Measurements from ENCODE around the gene CYP2A7.

DNA sequence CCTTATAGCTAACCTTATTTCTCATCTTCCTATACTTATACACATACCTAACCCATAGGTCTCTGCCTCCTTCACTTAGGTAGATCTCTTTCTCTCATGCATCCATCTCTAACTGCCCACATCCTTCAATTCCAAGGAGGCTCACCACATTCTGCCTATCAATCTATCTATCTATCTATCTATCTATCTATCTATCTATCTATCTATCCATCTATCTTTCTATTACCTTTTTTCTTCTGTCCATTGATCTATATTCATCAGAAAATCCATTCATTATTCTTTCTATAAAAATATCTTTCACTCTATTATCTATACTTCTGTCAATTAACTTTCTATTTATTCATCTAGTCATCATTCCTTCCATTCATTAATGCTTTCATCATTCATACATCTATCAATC, 11.1 kb upstream of the CYP2A7 start:
- TF ChIP-seq POLR2A (IDR thresholded peaks at IDR 0.05; ENCODE audit: low read length), result no peak
- no peak for TF ChIP-seq GATA1 (IDR thresholded peaks at IDR 0.05; ENCODE audit: low read depth, low read length)
